GM12875 (cell line): ENCODE results near the gene KCNIP4.

Experiments
- H3K4me3 ChIP-seq: one replicate; pipeline ENCODE4 v1.5.1; 2011; ENCODE audit warnings: low read depth, low read length, control low read depth
- TF ChIP-seq, protein P1 (sequence below): IDR thresholded peaks from 2 replicates; pipeline ENCODE4 v1.5.1; 2011; ENCODE audit warnings: low read depth, mild to moderate bottlenecking, control low read depth, inconsistent platforms, low read length, moderate library complexity, borderline replicate concordance; ENCODE audit not compliant: insufficient read depth

KCNIP4 gene

DNA sequence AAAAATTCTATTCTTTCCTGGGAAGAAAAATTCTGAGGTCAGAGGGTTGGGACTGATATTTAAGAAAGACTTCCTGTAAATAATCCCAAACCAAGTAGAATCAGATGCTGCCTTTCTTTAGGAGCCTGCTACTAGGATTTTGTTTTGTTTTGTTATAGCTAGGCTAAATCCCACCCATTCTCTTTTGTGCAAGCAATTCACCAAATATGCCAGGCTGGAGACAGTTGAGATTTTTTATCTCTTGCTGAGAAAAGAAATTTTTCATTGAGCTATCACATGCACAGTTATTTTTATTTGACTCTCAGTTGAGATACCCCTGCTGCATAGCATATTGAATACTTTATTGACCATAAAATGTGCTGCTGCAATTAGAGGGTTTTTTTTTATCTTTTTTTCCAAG, 196.0 kb downstream of the KCNIP4 start:
- H3K4me3 ChIP-seq = no peak overlapping the region
- TF ChIP-seq, protein P1, sequence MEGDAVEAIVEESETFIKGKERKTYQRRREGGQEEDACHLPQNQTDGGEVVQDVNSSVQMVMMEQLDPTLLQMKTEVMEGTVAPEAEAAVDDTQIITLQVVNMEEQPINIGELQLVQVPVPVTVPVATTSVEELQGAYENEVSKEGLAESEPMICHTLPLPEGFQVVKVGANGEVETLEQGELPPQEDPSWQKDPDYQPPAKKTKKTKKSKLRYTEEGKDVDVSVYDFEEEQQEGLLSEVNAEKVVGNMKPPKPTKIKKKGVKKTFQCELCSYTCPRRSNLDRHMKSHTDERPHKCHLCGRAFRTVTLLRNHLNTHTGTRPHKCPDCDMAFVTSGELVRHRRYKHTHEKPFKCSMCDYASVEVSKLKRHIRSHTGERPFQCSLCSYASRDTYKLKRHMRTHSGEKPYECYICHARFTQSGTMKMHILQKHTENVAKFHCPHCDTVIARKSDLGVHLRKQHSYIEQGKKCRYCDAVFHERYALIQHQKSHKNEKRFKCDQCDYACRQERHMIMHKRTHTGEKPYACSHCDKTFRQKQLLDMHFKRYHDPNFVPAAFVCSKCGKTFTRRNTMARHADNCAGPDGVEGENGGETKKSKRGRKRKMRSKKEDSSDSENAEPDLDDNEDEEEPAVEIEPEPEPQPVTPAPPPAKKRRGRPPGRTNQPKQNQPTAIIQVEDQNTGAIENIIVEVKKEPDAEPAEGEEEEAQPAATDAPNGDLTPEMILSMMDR = no peak

DNA sequence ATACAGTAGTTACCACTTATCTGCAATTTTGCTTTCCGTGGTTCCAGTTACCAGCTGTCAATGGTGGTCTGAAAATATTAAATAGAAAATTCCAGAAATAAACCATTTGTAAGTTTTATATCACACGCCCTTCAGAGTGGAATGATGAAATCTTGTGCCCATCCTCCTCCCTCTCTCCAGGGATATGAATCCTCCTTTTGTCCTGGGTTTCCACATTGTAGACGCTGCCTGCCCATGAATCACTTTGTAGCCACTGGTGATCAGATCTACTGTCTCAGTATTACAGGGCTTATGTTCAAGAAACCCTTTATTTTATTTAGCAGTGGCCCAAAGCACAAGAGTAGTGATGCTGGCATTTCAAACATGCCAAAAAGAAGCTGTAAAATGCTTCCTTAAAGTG, 198.6 kb downstream of the KCNIP4 start:
- H3K4me3 ChIP-seq = no peak overlapping the region
- TF ChIP-seq, protein P1 = no peak

DNA sequence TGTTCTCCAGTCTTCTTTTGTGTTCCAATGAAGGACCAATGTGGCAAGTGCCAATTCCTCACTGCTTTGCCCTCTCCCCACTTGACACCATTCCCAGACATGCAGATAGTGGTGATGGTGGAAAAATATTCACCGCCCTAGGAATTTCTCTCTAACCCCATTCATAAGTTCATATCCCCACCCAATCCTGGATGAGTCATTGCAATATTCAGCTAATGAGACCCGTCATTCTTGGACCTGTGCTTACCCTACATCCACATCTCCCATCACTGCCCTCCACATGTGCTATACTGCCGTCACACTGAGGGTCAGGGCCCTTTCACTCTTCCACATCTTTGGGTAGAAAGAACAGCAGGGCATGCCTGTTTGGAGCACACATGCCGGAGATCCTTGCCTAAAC, 199.2 kb downstream of the KCNIP4 start:
- no peak overlapping the region for H3K4me3 ChIP-seq
- TF ChIP-seq, protein P1 = no peak

DNA sequence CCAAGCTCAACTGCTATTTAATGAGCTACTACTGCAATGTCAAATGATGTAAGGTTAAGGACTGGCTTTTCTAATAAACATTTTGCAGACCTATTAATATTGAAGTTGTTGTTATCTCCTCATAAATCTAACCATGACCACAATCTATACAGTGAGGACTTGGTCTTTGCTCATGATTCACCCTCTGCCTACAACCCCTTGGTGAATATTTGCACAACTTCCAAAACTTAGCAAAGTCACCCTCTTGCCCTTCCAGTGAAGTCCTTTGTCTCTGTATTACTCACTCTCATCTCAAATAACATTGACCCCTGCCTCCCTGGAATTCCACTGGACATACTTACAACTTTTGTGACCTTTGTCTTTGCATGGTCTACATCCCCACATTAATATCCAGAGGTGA, 204.5 kb downstream of the KCNIP4 start:
- TF ChIP-seq, protein P1 = no peak
- no peak overlapping the region for H3K4me3 ChIP-seq

DNA sequence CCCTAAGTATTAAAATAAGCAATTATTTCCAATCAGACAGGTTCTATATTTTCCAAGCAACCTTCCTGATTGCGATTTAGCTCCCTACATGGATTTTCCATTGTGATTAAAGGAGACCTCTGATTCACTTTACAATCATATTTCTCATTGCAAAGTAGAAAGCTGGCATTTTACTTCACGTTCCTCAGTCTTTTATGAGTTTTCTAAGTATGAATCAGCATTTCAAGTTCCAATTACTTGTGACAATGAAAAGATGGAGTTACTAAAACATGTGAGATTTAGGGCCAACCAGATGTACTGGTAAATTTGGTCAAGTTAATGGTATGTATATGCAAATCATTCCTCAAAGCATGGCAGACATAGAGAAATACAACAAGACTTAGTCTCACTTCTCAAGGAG, 206.2 kb downstream of the KCNIP4 start:
- no peak overlapping the region for H3K4me3 ChIP-seq
- TF ChIP-seq, protein P1 = no peak

DNA sequence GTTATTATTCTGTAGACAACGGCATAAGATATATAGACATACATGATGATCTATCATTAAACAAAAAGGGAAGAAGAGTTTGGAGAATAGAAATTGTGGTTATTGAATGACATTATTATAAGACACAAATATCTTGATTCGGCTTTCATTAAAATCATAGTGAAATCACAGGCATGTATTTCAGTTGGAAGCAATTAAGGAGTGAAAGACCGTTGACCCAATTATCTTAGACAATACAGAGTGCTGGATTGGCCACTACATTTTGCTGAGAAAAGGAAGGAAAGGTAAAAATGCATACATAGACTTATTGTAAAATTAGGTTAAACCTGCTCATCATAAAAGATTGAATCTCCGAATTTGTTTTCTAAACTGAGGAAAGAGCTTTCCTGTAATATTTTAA, 209.8 kb downstream of the KCNIP4 start:
- H3K4me3 ChIP-seq = no peak overlapping the region
- TF ChIP-seq, protein P1 = no peak

DNA sequence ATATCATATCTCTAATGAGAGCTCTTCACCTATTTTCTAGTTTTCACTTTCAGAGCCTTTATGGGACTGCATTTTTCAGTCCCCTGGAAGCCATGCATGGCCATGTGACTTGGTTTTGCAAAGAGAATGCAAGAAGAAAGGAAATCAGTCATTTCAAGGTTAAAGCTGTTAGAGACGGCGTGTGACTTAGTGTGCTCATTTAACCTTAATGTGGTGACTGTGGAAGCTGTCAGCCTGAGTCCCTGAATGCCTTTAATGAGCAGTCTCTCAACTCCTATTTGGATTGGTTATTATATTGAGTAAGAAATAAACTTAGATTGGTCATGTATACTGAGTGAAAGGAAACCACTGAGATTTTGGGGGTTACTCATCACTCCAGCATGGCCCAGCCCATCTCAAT, 212.7 kb downstream of the KCNIP4 start:
- TF ChIP-seq, protein P1 = no peak
- H3K4me3 ChIP-seq = no peak overlapping the region
